CD4-positive, alpha-beta T cell (primary cell): ENCODE measurements around the gene DLST. TPM values are rescaled to one million over a fixed set of nuclear protein-coding genes. Genes with fewer than 3 reads are reported as not detected.

ENCODE experiments used
- ATAC-seq: fragments of 200-7000 bp; cut with Tn5 transposase; one replicate; pipeline ENCODE4 v1.10.0; 2022; ENCODE audit warnings: mild to moderate bottlenecking; ENCODE audit not compliant: poor library complexity
- CTCF ChIA-PET: fragments of 350-600 bp; sonication (Branson Sonifier 250); formaldehyde crosslinking; loops from one replicate; lab custom pipeline; 2021; ENCODE audit warnings: antibody characterized with exemption, inconsistent platforms; lab: Charles Lee
- POLR2A ChIA-PET: fragments of 350-600 bp; sonication (Branson Sonifier 250); formaldehyde crosslinking; loops from one replicate; lab custom pipeline; 2021; ENCODE audit warnings: antibody characterized with exemption, inconsistent platforms; lab: Charles Lee
- DNase-seq, 14 experiments: peaks; one replicate each; pipeline ENCODE4 v3.0.0-alpha.2; 2013 to 2020; ENCODE audit warnings: mixed read lengths in 2 of 14
- H3K27ac ChIP-seq, 2 donors: one replicate each; pipeline versions ENCODE4 v1.5.1 to v1.7.0; 2013; ENCODE audit warnings: low read length in 2 of 2, low read depth in 1 of 2, mild to moderate bottlenecking in 1 of 2
- H3K27me3 ChIP-seq, 2 experiments: 1 replicate in 1 of 2; 2 replicates in 1 of 2; pipeline versions ENCODE4 v1.6.1 to v1.7.0; 2013; ENCODE audit warnings: low read length in 2 of 2, control low read depth in 1 of 2, mild to moderate bottlenecking in 1 of 2, moderate library complexity in 1 of 2; ENCODE audit not compliant: insufficient read depth in 2 of 2, control insufficient read depth in 1 of 2
- H3K36me3 ChIP-seq: one replicate; pipeline ENCODE4 v1.6.1; 2013; ENCODE audit warnings: low read length, control low read depth; ENCODE audit not compliant: insufficient read depth
- H3K4me1 ChIP-seq: one replicate; pipeline ENCODE4 v1.6.1; 2013; ENCODE audit warnings: low read length, control low read depth; ENCODE audit not compliant: insufficient read depth
- H3K4me3 ChIP-seq: one replicate; pipeline ENCODE4 v1.5.1; 2013; ENCODE audit warnings: mild to moderate bottlenecking, low read length, moderate library complexity
- H3K9me3 ChIP-seq, 2 experiments: 1 replicate in 1 of 2; 2 replicates in 1 of 2; pipeline versions ENCODE4 v1.6.1 to v1.7.0; 2013; ENCODE audit warnings: low read length in 2 of 2, mild to moderate bottlenecking in 2 of 2, control low read depth in 1 of 2, moderate library complexity in 1 of 2; ENCODE audit not compliant: control insufficient read depth in 1 of 2, insufficient read depth in 1 of 2
- H3K27ac Mint-ChIP-seq: one replicate; pipeline ENCODE4 v1.8.0; 2020; ENCODE audit warnings: mixed read lengths
- H3K27me3 Mint-ChIP-seq: one replicate; pipeline ENCODE4 v1.8.0; 2021; ENCODE audit warnings: mixed read lengths
- H3K36me3 Mint-ChIP-seq: one replicate; pipeline ENCODE4 v1.8.0; 2021; ENCODE audit warnings: low read depth, mixed read lengths
- H3K4me1 Mint-ChIP-seq: one replicate; pipeline ENCODE4 v1.8.0; 2021; ENCODE audit warnings: low read depth, mixed read lengths
- H3K4me3 Mint-ChIP-seq: one replicate; pipeline ENCODE4 v1.8.0; 2020; ENCODE audit warnings: mild to moderate bottlenecking, mixed read lengths
- H3K9me3 Mint-ChIP-seq: one replicate; pipeline ENCODE4 v1.8.0; 2020; ENCODE audit warnings: mixed read lengths
- CTCF ChIP-seq: fragments of 200-600 bp; IDR thresholded peaks from one replicate; pipeline ENCODE4 v1.8.0; 2022; ENCODE audit warnings: antibody characterized with exemption, mild to moderate bottlenecking
- intact Hi-C, 2 experiments: fragments of 100-400 bp; cut with DNase I in 1 of 2; cut with micrococcal nuclease in 1 of 2; formaldehyde crosslinking; loops; one replicate each; pipeline versions ENCODE4 v1.15.1 to v1.9.0; 2023 to 2025; cut with DNase I, micrococcal nuclease
- total RNA-seq, 174 experiments: library from RNA in 2 of 174; stranded (reverse) in 2 of 174; gene quantifications; one replicate each; pipeline ENCODE4 v1.2.3 and lab custom pipeline; 2021 to 2026

The DLST gene
- total RNA-seq, 2 experiments from 2014 or later = 162 to 170 TPM

- Histone ChIP-seq H3K27me3 (no peaks in the 10 kb centered on the region), H3K9me3 (no peaks in the 10 kb centered on the region), H3K27ac (no peak overlapping the region), H3K4me1 (peaks cover 6% of the 10 kb centered on the region), H3K4me3 (no peak overlapping the region), H3K36me3 (peaks cover 85% of the 10 kb centered on the region)
- ChIA-PET POLR2A (interaction anchor here (1.5 to 3.0 kb wide), 2 partner anchors 11 to 32 kb away, joined by 5 to 20 read pairs; partner anchors contain the start of gene DLST), CTCF (interaction anchor here (1.7 to 2.4 kb wide), 2 partner anchors 13 to 32 kb away, joined by 6 to 10 read pairs; no protein-coding TSS in a partner anchor)
- intact Hi-C loops = no loop called here
- no peak for TF ChIP-seq CTCF
- H3K27ac Mint-ChIP-seq = peak overlapping the region; percentile 24
- peaks cover 18% of the 10 kb centered on the region for H3K4me1 Mint-ChIP-seq
- H3K4me3 Mint-ChIP-seq = no peak overlapping the region
- H3K27me3 Mint-ChIP-seq = no peaks in the 10 kb centered on the region
- DNase-seq (no peak), ATAC-seq (no peak)
- no peaks in the 10 kb centered on the region for H3K9me3 Mint-ChIP-seq
- H3K36me3 Mint-ChIP-seq = peaks cover 99% of the 10 kb centered on the region
These were observed 11.0 kb downstream of the DLST start for GRCh38 chr14:74892745-74893144.

GRCh38 chr14:74893614-74894091 lies 11.9 kb downstream of the DLST start:
- no peak overlapping the region for H3K4me3 ChIP-seq
- H3K9me3 Mint-ChIP-seq = no peaks in the 10 kb centered on the region
- H3K4me1 ChIP-seq = peaks cover 1% of the 10 kb centered on the region
- ChIA-PET CTCF (interaction anchor here (1.7 to 2.4 kb wide), 2 partner anchors 12 to 33 kb away, joined by 6 to 10 read pairs; no protein-coding TSS in a partner anchor), POLR2A (interaction anchor here (1.5 to 3.0 kb wide), 2 partner anchors 11 to 33 kb away, joined by 5 to 20 read pairs; partner anchors contain the start of gene DLST)
- intact Hi-C loops = no loop called here
- H3K36me3 Mint-ChIP-seq = peaks cover 99% of the 10 kb centered on the region
- H3K36me3 ChIP-seq = peaks cover 93% of the 10 kb centered on the region
- H3K9me3 ChIP-seq = no peaks in the 10 kb centered on the region
- no peak for TF ChIP-seq CTCF
- H3K27me3 ChIP-seq = no peaks in the 10 kb centered on the region
- no peaks in the 10 kb centered on the region for H3K27me3 Mint-ChIP-seq
- peak overlapping the region; percentile 3 for H3K27ac Mint-ChIP-seq
- DNase-seq = no peak
- no peak overlapping the region for H3K27ac ChIP-seq
- peaks cover 8% of the 10 kb centered on the region for H3K4me1 Mint-ChIP-seq
- no peak for ATAC-seq
- no peak overlapping the region for H3K4me3 Mint-ChIP-seq

- ChIA-PET CTCF (interaction anchor here (1.5 to 3.1 kb wide), 2 partner anchors 9 to 35 kb away, joined by 9 to 10 read pairs; no protein-coding TSS in a partner anchor), POLR2A (no interaction called here)
- H3K4me3 ChIP-seq = no peak overlapping the region
- no peaks in the 10 kb centered on the region for H3K27me3 ChIP-seq
- DNase-seq (no peak), ATAC-seq (no peak)
- no peak overlapping the region for H3K27ac ChIP-seq
- H3K4me1 Mint-ChIP-seq = no peaks in the 10 kb centered on the region
- no peak for TF ChIP-seq CTCF
- H3K27me3 Mint-ChIP-seq = no peaks in the 10 kb centered on the region
- H3K4me3 Mint-ChIP-seq = no peak overlapping the region
- no peak overlapping the region for H3K27ac Mint-ChIP-seq
- peaks cover 96% of the 10 kb centered on the region for H3K36me3 ChIP-seq
- peaks cover 100% of the 10 kb centered on the region for H3K36me3 Mint-ChIP-seq
- intact Hi-C loops = no loop called here
- H3K4me1 ChIP-seq = no peaks in the 10 kb centered on the region
- no peaks in the 10 kb centered on the region for H3K9me3 ChIP-seq
- H3K9me3 Mint-ChIP-seq = no peaks in the 10 kb centered on the region
These were observed 14.7 kb downstream of the DLST start for GRCh38 chr14:74896400-74896799.
